Fibroblast of skin of scalp (primary cell): Measurements from ENCODE around the gene KCNH3. TPM values are rescaled to one million over a fixed set of nuclear protein-coding genes. Genes with fewer than 3 reads are reported as not detected.
A peak's percentile ranks its signal among the peaks of the same experiment; 100 is the strongest.
"Not testable (repeated sequence)": the region's sequence is repeated elsewhere in the genome, so short reads cannot be mapped to it uniquely, and the experiment has no call there.

Source experiments
- DNase-seq: peaks from one replicate; pipeline ENCODE4 v3.0.0-alpha.2; 2013
- polyA plus RNA-seq, 2 experiments: library from polyadenylated mRNA; unstranded; fragments of 120-200 nt; gene quantifications; one replicate each; pipeline ENCODE4 v1.2.1, GENCODE V29; 2013; ENCODE audit not compliant: insufficient read length in 2 of 2

The KCNH3 gene, protein sequence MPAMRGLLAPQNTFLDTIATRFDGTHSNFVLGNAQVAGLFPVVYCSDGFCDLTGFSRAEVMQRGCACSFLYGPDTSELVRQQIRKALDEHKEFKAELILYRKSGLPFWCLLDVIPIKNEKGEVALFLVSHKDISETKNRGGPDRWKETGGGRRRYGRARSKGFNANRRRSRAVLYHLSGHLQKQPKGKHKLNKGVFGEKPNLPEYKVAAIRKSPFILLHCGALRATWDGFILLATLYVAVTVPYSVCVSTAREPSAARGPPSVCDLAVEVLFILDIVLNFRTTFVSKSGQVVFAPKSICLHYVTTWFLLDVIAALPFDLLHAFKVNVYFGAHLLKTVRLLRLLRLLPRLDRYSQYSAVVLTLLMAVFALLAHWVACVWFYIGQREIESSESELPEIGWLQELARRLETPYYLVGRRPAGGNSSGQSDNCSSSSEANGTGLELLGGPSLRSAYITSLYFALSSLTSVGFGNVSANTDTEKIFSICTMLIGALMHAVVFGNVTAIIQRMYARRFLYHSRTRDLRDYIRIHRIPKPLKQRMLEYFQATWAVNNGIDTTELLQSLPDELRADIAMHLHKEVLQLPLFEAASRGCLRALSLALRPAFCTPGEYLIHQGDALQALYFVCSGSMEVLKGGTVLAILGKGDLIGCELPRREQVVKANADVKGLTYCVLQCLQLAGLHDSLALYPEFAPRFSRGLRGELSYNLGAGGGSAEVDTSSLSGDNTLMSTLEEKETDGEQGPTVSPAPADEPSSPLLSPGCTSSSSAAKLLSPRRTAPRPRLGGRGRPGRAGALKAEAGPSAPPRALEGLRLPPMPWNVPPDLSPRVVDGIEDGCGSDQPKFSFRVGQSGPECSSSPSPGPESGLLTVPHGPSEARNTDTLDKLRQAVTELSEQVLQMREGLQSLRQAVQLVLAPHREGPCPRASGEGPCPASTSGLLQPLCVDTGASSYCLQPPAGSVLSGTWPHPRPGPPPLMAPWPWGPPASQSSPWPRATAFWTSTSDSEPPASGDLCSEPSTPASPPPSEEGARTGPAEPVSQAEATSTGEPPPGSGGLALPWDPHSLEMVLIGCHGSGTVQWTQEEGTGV
- 0.13 TPM for polyA plus RNA-seq (2013, experiment 1 of 2; ENCODE audit: insufficient read length)
- polyA plus RNA-seq (2013, experiment 2 of 2; ENCODE audit: insufficient read length), result 0.21 TPM

DNA sequence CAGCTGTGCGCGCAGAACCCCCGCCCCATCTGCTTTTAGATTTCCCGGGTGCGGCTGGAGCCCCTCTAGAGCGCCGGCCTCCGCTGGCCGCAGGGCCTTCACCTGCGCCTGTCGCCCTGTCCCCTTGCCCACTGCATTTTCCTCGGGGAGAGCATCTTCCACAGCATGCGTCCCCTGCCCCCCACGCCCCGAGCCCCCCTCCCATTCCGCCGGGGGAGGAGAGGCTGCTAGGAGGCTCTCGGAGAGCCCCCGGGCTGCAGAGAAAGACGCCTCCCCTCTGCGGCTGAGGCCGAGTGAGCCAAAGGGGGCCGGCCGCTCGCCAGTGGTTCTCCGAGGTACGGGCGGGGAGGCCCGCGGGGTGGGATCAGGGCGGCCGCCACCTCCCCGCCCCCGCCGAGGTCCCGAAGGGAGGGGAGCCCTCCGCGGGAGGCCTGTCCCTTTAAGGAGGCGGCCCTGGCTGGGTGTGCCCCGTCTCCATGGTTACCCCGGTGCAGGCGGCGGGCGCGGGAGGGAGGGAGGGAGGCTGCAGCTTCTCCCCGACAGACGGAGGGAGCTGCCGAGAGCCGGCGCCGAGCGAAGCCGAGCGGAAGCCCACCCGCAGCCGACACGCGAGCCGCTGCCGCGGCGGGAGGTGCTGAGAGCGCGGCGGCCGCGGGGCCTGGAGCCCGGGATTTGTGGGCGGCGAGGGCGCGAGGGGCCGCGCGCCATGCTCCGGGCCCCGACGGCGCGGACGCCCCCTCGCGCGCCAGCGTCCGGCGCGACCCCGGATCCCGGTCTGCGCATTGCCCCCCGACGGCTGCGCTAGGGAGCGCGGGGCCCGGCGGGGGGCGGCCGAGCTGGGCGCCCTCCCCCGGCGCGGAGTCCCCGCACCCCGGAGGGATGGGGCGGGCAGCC, at the start of gene KCNH3:
KCNH3 (plus strand) TSS at position 521 of the 894 bp plus-strand sequence. CDS start 387 bp downstream, outside the sequence.
- DNase-seq, result peak; percentile 65

DNA sequence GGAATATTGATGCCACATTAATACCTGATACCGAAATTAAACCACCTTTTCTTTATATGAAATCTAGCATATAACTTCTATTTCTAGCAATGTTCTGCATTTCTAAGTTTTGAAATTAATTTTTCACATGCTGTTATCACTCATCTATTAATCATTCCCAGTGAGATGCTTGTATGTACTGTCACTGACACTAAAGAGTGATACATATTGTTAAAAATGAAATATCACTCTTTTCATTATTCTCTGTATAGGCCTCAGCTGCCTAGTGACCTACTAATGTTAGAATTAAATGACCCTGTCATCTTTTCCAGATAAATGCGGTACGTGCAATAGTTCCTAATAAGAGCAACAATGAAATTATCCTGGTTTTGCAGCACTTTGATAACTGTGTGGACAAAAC, 49.7 kb upstream of the KCNH3 start:
- no peak for DNase-seq

DNA sequence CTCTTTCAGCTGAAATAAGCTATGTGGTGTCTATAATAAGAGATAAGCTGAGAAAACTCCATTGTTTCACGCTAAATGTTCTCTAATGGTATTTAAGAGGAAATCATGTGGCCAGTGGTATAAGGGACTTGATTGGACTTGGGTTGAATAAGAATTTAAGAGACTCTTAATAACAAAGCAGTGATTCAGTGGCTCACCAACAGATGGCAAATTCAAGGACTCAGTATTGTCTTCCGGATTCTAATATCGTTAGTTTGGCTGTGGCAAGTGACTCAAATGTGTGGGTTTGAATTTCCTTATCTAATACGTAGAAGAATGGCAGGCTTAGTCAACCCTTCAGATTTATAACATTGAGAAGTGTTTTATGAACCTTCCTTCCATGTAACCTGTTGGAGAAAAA, 49.1 kb upstream of the KCNH3 start:
- peak; percentile 24 for DNase-seq

DNA sequence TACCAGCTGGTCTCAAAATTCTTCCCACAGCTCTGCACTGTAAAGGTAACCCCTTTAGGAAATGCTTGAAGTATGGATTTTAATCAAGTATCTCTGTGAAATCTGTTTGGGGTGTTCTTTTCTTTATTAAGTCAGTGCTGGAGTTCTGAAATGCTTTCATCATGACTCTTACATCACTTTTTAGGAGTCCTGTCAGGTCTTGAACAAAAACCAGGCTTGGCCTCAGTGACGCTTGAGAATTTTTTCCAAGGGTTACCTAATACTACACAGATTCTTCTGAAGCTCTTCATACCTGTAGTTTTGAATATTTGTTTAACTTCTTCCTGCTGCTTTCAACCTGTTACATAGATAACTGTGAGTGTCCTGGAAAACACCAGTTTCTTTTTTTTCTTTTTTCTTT, 47.0 kb upstream of the KCNH3 start:
- DNase-seq, result no peak

DNA sequence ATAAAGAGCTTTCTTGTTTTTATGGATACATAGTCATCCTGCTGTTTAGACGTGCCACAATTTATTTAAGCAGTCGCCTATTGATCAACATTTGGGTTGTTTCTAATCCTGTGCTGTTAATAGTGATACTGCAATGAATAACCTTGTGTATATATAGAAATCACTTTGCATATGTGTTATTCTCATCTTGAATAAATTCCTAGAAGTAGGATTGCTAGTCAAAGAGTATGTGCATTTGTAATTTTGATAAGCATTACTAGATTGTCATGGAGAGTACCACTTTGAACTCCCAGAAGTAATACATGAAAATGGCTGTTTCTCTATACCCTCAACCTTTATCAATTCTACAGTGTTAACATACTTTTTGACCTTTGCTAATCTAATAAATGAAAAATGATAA, 44.9 kb upstream of the KCNH3 start:
- DNase-seq, result no peak

DNA sequence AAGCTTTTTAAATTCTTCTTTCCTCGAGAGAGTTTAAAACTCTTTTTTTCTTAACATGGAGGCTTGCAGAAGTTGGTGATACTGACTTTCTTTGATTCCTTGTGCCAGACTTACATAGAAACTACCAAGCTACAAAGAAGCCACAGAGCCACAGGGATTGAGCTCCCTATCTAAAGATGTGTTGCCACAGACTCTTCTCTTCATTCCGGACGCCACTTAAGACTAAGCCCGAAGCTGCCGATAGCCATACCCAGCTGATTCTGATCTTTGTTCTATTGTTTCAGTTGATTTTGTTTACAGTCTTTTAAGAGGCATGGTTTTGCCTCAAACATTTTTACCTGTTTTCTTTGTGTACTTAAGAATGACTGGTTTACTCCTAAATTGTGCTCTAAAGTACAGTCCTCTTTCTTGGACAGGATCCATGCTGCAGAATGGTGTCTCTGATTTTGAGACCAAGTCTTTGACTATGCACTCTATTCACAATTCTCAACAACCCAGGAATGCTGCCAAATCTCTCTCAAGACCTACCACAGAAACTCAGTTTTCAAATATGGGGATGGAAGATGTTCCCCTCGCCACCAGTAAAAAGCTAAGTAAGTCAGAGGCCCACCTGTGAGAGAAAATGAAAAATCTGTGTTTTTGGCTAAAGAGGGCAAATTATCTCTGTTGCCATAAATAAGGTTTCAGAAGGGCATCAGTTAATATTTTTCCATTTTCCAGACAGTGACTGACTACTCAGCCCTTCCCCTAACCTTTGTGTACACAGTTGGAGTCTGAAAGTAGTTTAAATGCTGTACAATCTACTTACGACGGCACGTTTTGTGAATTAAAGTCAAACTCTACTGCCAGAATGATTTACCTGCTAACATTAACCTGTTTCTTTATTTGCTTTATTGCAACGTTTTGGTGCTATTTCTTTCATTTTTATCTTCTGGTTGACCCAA, 42.1 kb upstream of the KCNH3 start:
- DNase-seq, result no peak

DNA sequence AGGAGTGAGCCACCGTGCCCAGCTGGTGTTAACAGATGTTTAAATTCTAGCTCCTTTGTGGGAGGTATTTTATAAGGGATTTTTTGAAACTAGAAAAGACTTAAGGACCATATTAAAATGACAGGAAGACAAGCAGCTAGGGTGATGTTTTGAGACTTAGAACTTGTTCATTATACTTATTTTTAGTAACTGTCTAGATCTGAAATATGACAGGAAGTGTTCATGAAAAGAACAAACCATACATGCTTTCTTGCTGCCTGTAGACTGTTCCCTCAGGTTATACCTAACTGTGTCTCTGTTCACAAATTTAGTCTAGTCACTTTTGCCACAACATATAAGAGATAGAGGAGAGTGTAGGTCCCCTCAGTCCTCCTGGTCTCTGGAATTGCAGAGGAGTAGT, 36.9 kb upstream of the KCNH3 start:
- DNase-seq, result no peak

DNA sequence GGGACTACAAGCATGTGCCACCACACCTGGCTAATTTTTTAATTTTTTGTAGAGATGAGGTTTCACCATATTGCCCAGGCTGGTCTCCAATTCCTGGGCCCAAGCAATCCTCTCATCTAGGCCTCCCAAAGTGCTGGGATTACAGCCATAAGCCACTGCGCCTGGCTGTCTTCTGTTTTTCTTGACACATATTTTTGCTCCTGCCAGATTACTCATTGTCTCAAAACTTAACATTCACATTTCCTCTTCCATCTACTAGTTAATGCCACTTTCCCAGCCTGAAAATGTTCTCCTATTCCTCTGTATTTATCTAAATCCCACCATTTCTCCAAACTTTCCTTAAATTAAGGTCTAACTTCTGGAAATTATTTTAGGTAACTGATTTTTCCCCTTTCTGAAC, 36.2 kb upstream of the KCNH3 start:
- peak; percentile 33 for DNase-seq

DNA sequence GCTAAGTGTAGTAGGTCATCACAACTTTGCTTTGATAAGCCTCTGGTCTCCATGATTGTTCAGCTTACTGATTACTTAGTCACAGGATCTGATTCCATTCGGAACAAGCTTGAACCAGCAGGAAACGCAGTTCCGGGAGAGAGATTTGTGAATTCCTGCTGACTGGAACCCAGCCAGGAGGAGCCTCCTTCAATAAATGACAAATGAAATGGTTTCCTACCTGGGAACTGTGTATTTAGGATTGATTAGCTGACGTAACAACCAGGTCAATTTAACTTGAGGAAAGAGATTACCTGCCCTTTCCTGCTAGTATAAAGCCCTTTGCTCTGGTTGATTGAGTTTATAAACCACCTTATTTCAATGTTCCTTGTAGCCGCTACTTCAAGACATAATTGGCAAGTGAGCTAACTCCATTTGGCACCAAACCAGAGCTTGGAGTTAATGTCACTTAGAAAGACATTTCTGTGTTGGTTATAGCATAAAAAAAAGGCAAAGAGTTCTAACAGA, 35.1 kb upstream of the KCNH3 start:
- DNase-seq, result peak; percentile 50

DNA sequence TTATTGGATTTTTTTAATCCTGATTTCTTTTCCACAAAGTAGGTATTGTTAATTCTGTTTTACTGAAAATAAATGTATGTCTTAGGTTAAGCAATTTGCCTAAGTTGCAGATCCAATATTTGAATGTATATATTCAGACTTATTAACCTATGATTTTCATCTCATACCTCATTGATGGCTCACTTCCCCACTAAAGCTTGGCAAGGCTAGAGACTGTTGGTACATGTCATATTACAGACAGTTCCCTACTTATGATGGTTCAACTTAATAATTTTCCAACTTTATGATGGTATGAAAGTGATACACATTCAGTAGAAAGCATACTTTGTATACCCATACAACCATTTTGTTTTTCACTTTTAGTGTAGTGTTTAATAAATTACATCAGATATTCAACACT, 33.2 kb upstream of the KCNH3 start:
- peak; percentile 51 for DNase-seq

DNA sequence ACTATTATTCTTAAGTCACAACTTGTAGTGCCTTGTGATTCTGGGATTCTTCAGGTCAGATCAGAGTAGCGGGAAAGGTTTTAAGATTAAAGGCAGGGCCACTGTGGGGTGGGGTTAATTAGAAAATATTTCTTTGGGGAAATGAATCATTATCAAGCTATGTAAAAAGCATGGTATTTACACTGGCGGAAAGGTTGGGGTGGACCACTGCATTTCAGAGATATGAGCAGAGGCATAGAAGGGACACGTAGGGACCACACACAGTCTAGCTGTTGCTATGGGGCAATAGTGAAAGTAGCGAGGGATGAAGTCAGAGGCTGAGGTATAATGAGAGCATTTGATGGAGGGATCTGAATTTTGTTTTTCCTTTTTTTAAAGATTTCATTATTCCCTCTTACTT, 31.7 kb upstream of the KCNH3 start:
- DNase-seq, result peak; percentile 94

DNA sequence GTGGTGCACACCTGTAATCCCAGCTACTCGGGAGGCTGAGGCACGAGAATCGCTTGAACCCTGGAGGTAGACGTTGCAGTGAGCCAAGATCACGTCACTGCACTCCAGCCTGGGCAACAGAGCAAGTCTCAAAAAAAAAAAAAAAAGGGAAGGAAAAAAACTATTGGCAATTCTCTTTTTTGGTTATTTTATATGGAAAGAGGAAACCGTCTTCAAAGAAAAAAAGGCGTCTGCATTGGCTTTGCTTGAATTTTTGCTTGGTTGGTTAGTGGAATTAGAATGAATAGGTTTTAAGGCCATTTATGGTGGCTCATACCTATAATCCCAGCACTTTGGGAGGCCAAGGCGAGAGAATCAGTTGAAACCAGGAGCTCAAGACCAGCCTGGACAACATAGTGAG, 29.1 kb upstream of the KCNH3 start:
- DNase-seq, result not testable (repeated sequence)

DNA sequence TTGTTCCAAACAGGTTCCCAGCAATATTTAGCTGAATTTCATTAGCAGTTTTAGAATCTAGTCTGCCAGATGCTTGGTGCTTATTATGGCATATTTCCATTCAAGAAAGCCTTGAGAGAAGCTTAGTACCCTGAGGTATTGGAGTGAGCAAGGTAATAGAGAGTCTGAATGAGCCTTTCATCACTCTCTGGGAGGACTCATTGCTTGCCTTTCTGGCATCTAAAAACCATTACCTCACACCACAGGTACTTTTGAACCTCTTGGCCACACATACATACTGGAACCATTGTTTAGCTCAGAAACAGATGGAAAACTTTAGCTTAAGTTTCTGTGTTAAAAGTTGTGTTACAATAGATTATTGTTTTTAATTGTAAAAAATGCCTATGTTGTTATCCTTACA, 27.4 kb upstream of the KCNH3 start:
- no peak for DNase-seq

DNA sequence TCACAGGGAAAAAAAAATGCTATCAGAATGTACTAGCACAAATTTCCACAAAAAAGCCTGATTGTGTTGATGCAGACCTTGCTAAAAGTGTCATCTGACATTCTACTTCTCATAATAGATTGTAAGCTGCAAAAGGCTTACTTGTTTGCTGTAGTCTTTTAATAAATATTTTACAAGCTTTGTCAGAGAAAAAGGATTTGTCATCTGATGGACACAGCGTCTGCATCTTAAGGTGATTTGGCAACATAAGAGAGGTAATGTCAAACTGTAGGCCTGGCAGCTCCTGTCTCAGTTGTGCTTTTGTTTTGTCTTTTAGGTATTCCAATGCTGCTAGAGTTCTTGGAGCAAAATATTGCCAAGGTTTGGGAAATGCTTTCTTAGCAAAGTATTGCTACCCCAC, 26.3 kb upstream of the KCNH3 start:
- DNase-seq, result no peak

DNA sequence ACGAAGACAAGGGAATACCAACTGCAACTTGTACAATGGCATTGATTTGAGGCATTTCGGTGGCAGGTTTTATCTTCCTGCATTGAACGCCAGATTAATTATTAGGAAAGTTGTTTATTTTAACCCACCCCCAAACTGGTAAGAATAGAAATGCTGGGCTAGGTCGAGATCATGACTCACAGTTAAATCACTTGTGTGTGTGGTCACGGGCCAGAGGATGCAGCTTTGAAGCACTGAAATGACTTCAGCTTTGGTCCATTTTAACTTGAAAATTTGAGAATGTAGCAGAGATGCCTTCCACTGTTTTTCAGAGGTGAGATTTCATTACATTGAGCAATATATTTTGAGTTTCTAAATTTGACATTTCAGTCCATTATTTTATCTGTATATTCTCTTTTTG, 23.6 kb upstream of the KCNH3 start:
- peak; percentile 69 for DNase-seq

DNA sequence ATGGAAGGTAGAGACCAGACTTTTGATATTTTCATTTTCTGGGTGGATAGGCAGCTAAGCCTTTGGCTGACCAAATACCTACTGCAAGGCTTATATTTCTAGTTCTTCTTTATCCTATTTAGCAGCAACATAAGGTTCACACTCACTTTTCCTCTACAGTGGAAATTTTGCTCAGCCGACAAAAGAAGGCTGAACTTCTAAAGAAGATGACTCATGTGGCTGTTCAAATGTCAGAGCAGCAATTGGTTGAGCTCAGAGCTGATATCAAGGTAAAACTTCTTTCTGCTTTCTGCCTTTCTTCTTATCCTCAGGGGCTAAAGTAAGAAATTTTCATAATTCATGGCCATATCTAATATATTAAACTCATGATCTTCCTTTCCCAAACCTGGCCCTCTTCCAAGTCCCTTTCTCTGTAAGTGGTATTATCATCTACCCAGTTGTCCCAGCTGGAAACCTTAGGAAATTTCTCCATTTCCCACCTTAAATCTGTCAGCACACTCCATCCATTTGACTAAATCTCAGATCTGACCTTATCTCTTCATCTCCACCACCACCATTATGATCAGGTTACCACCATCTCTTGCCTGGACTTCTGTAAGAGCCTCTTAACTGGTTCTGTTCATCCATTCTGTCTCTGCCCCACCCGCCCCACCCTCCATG, 19.8 kb upstream of the KCNH3 start:
- DNase-seq, result no peak

DNA sequence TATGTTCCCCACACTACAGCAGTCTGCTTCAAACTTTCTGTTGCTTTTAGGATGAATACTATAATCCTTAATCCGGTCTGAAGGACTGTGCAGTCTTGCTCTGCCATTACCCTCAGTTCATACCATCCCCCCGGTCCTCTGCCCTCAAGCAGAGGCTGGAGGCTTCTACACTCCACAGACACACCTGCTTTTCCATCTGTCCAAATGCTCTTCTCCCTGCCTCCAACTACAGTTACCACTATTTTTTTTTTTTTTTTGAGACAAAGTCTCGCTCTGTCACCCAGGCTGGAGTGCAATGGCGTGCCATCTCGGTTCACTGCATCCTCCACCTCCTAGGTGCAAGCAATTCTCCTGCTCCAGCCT, 19.3 kb upstream of the KCNH3 start:
- DNase-seq, result no peak

DNA sequence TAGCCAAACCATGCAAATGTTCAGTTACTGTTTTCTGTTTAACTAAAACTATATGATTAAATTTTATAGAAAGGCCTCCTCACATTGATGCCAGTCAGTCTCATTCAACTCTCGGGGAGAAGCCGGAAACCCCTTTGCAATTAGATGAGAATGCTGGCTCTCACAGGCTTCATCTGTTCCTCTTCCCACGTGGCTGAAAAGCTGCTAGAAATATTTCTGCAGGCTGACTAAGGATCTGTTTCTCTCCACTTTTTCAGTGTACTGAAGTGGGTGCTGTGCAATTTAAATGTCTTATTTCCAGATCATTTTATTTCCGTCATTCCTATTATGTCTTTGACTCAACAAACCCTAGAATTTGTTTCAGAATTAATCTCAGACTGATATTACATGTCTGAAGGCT, 17.4 kb upstream of the KCNH3 start:
- DNase-seq, result no peak

DNA sequence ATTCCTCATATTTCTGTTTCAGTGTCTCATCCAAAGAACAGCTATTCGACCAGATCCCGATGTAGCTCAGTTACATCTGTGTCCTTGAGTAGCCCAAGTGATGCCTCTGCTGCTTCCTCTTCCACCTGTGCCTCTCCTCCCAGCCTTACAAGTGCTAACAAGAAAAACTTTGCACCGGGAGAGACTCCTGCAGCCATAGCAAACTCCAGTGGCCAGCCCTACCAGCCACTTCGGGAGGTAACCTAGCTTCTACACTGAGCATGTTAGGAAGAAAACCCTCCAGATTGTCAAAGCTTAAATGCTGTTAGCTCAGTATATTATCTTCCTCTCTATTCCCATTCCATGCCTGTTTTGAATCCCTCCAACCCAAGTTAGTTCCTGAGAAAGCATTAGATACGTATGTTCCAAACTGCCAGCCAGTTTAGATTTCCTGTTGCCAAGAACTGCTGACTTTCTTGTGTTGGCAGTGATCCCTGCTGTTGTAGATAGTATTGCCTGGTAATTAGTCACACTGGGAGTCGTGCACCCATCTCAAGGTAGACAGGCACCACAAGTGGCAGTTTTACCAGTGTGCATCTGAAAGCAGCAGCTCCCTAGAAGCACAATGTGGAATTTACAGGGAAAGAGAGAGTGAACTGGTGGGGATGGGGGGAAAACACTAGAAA, 14.0 kb upstream of the KCNH3 start:
- no peak for DNase-seq

DNA sequence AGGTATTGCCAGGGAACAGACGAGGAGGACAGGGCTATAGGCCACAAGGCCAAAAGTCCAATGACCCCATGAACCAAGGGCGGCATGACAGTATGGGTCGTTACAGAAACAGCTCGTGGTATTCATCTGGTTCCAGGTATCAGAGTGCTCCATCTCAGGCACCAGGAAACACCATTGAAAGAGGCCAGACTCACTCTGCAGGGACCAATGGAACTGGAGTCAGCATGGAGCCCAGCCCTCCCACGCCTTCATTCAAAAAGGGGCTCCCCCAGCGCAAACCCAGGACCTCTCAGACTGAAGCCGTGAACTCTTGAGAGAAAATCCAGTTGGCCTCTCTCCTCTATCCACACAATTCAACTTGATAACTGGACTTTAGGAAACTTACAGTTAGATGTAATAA, 12.9 kb upstream of the KCNH3 start:
- no peak for DNase-seq
